Measurements from ENCODE around the gene PRR23A. TPM values are rescaled to one million over a fixed set of nuclear protein-coding genes. Genes with fewer than 3 reads are reported as not detected.

The PRR23A gene
- polyA plus RNA-seq = not detected in 2 replicates

DNA sequence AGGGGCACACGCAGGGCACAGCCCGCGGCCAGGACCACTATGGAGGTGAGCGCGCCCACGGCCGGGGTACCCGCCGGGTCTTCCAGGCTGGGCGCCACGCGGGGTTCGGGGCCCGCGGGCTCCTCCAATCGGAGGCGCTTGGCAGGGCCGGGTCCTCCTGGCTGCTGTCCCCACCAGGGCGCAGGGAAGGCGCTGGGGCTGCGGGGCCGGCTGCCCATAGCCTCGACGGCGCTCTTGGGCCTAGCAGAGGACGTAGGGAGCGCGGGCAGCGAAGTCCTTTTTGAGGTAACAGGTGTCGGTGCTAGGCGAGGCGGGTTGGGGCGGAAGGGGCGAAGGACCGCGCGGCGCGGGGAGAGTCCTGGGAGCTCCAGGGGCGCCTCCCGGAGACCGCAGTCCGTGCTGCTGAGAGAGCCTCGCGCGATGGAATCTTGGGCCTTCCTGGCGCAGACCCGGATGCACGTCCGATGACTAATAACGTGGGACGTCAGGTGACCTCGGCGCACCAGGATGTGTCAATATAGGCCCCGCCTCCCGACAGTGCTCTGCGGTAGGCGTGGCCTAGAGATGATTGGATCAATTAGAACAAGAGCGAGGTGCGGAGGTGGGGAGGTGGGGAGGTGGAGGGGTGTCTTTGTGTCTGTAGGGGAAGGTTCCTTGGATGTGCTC, at the start of gene PRR23A:
Gene PRR23A (minus strand): TSS at position 218 of the 666 bp plus-strand sequence. CDS start 0 bp downstream, at position 218.

DNA sequence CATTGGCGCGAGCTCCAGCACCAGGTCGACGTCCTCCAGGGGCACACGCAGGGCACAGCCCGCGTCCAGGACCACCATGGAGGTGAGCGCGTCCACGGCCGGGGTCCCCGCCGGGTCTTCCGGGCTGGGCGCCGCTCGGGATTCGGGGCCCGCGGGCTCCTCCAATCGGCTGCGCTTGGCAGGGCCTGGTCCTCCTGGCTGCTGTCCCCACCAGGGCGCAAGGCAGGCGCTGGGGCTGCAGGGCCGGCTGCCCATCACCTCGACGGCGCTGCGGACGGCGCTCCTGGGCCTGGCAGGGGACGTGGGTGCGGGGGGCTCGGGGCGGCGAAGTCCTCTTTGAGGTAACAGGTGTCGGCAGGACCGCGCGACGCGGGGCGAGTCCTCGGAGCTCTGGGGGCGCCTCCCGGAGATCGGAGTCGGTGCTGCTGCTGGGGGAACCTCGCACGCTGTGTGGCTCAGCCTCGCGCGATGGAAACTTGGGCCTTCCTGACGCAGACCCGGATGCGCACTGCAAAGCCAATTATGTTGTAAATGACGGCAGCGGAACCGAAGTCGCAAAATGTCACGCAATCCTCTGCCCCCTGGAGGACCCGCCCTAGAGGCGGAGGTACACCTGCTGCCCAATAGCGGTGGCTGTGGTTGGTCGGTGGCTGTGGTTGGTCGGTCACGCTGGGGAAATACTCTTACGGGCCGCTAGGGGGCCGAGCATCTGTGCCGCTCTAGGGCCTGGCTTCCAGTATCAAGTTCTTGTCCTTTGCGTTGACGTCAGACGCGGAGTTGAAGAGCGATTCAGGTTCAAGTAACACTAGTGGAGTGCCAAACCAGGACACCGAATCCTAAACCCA, 38.5 kb upstream of the PRR23A start, which contains the start of gene PRR23C:
Gene PRR23C (minus strand): TSS at position 527 of the 845 bp plus-strand sequence. CDS start 272 bp downstream, at position 255.

DNA sequence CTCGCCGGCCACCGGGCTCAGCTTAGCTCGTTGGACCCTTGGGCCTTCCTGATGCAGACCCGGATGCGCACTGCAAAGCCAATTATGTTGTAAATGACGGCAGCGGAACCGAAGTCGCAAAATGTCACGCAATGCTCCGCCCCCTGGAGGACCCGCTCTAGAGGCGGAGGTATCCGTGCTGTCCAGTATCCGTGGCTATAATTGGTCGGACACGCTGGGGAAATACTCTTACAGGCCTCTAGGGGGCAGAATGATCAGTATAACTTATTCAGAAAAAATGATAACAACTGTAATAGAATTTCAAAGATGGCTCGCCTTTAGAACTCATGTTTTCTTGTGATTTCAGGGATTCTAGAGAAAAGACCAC, 14.8 kb upstream of the PRR23A start, which contains the start of gene PRR23B:
Gene PRR23B (minus strand): TSS at position 59 of the 367 bp plus-strand sequence. CDS start 265 bp downstream, outside the sequence.

Other genes starting within 250 kb of the PRR23A start
- gene PIK3CB, start 171.3 kb downstream of the PRR23A start, polyA plus RNA-seq = 41.4 and 46.9 TPM in 2 replicates
- gene FOXL2, start 59.1 kb downstream of the PRR23A start, polyA plus RNA-seq = not detected in 2 replicates
- gene FOXL2NB, start 59.1 kb downstream of the PRR23A start, polyA plus RNA-seq = not detected in 2 replicates
- gene PRR23B, start 14.7 kb upstream of the PRR23A start, polyA plus RNA-seq = not detected in 2 replicates
- not detected in 2 replicates for gene PRR23C, start 38.6 kb upstream of the PRR23A start, polyA plus RNA-seq